ENCODE measurements around the gene PDGFB. TPM values are rescaled to one million over a fixed set of nuclear protein-coding genes. Genes with fewer than 3 reads are reported as not detected.

The PDGFB gene
- total RNA-seq, 1 experiment from 2014 or later, result 9.2 TPM

DNA sequence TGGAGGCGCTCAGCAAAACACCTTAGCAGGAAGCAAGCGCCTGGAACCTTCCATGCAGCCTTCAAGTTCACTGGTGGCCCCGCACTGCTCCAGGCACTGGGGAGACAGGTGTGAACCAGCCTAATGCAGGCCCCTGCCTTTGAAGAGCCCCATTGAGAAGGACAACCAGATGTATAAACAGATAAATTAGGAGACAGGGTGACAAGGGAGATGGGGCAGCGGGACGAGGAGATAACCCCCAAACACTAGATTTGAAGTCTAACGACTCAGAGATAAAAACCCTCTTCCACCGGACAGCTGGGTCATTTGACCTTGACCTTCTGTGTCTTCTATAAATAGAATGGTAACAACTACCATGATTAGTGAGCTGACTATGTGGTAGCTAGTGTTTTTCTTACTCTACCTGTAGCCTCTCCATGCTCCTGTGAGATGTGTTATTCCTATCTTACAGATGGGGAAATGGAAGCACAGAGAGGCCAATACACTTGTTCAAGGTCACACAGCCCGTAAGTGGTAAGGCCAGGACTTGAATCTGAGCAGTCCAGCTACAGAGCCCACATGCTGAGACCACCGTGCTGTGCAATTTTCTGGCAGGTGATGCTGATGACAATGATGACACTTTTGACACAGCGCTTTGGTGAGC lies 2.0 kb upstream of the PDGFB start (continued):
- TF ChIP-seq, protein P1, sequence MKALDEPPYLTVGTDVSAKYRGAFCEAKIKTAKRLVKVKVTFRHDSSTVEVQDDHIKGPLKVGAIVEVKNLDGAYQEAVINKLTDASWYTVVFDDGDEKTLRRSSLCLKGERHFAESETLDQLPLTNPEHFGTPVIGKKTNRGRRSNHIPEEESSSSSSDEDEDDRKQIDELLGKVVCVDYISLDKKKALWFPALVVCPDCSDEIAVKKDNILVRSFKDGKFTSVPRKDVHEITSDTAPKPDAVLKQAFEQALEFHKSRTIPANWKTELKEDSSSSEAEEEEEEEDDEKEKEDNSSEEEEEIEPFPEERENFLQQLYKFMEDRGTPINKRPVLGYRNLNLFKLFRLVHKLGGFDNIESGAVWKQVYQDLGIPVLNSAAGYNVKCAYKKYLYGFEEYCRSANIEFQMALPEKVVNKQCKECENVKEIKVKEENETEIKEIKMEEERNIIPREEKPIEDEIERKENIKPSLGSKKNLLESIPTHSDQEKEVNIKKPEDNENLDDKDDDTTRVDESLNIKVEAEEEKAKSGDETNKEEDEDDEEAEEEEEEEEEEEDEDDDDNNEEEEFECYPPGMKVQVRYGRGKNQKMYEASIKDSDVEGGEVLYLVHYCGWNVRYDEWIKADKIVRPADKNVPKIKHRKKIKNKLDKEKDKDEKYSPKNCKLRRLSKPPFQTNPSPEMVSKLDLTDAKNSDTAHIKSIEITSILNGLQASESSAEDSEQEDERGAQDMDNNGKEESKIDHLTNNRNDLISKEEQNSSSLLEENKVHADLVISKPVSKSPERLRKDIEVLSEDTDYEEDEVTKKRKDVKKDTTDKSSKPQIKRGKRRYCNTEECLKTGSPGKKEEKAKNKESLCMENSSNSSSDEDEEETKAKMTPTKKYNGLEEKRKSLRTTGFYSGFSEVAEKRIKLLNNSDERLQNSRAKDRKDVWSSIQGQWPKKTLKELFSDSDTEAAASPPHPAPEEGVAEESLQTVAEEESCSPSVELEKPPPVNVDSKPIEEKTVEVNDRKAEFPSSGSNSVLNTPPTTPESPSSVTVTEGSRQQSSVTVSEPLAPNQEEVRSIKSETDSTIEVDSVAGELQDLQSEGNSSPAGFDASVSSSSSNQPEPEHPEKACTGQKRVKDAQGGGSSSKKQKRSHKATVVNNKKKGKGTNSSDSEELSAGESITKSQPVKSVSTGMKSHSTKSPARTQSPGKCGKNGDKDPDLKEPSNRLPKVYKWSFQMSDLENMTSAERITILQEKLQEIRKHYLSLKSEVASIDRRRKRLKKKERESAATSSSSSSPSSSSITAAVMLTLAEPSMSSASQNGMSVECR (CRISPR knock-in tag; IDR thresholded peaks at IDR 0.05; ENCODE audit: borderline replicate concordance), result no peak
- TF ChIP-seq, protein P2, sequence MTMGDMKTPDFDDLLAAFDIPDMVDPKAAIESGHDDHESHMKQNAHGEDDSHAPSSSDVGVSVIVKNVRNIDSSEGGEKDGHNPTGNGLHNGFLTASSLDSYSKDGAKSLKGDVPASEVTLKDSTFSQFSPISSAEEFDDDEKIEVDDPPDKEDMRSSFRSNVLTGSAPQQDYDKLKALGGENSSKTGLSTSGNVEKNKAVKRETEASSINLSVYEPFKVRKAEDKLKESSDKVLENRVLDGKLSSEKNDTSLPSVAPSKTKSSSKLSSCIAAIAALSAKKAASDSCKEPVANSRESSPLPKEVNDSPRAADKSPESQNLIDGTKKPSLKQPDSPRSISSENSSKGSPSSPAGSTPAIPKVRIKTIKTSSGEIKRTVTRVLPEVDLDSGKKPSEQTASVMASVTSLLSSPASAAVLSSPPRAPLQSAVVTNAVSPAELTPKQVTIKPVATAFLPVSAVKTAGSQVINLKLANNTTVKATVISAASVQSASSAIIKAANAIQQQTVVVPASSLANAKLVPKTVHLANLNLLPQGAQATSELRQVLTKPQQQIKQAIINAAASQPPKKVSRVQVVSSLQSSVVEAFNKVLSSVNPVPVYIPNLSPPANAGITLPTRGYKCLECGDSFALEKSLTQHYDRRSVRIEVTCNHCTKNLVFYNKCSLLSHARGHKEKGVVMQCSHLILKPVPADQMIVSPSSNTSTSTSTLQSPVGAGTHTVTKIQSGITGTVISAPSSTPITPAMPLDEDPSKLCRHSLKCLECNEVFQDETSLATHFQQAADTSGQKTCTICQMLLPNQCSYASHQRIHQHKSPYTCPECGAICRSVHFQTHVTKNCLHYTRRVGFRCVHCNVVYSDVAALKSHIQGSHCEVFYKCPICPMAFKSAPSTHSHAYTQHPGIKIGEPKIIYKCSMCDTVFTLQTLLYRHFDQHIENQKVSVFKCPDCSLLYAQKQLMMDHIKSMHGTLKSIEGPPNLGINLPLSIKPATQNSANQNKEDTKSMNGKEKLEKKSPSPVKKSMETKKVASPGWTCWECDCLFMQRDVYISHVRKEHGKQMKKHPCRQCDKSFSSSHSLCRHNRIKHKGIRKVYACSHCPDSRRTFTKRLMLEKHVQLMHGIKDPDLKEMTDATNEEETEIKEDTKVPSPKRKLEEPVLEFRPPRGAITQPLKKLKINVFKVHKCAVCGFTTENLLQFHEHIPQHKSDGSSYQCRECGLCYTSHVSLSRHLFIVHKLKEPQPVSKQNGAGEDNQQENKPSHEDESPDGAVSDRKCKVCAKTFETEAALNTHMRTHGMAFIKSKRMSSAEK (CRISPR knock-in tag; IDR thresholded peaks at IDR 0.05; ENCODE audit: borderline replicate concordance), result no peak
- TF ChIP-seq, protein P3, sequence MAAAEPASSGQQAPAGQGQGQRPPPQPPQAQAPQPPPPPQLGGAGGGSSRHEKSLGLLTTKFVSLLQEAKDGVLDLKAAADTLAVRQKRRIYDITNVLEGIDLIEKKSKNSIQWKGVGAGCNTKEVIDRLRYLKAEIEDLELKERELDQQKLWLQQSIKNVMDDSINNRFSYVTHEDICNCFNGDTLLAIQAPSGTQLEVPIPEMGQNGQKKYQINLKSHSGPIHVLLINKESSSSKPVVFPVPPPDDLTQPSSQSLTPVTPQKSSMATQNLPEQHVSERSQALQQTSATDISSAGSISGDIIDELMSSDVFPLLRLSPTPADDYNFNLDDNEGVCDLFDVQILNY (CRISPR knock-in tag; IDR thresholded peaks at IDR 0.05), result no peak
- TF ChIP-seq, protein P4, sequence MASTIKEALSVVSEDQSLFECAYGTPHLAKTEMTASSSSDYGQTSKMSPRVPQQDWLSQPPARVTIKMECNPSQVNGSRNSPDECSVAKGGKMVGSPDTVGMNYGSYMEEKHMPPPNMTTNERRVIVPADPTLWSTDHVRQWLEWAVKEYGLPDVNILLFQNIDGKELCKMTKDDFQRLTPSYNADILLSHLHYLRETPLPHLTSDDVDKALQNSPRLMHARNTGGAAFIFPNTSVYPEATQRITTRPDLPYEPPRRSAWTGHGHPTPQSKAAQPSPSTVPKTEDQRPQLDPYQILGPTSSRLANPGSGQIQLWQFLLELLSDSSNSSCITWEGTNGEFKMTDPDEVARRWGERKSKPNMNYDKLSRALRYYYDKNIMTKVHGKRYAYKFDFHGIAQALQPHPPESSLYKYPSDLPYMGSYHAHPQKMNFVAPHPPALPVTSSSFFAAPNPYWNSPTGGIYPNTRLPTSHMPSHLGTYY (CRISPR knock-in tag; IDR thresholded peaks at IDR 0.05), result no peak
- no peak for TF ChIP-seq SP1 (CRISPR knock-in tag; conservative IDR thresholded peaks at IDR 0.05)
- TF ChIP-seq, protein P5, sequence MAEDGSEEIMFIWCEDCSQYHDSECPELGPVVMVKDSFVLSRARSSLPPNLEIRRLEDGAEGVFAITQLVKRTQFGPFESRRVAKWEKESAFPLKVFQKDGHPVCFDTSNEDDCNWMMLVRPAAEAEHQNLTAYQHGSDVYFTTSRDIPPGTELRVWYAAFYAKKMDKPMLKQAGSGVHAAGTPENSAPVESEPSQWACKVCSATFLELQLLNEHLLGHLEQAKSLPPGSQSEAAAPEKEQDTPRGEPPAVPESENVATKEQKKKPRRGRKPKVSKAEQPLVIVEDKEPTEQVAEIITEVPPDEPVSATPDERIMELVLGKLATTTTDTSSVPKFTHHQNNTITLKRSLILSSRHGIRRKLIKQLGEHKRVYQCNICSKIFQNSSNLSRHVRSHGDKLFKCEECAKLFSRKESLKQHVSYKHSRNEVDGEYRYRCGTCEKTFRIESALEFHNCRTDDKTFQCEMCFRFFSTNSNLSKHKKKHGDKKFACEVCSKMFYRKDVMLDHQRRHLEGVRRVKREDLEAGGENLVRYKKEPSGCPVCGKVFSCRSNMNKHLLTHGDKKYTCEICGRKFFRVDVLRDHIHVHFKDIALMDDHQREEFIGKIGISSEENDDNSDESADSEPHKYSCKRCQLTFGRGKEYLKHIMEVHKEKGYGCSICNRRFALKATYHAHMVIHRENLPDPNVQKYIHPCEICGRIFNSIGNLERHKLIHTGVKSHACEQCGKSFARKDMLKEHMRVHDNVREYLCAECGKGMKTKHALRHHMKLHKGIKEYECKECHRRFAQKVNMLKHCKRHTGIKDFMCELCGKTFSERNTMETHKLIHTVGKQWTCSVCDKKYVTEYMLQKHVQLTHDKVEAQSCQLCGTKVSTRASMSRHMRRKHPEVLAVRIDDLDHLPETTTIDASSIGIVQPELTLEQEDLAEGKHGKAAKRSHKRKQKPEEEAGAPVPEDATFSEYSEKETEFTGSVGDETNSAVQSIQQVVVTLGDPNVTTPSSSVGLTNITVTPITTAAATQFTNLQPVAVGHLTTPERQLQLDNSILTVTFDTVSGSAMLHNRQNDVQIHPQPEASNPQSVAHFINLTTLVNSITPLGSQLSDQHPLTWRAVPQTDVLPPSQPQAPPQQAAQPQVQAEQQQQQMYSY (CRISPR knock-in tag; IDR thresholded peaks at IDR 0.05), result no peak

DNA sequence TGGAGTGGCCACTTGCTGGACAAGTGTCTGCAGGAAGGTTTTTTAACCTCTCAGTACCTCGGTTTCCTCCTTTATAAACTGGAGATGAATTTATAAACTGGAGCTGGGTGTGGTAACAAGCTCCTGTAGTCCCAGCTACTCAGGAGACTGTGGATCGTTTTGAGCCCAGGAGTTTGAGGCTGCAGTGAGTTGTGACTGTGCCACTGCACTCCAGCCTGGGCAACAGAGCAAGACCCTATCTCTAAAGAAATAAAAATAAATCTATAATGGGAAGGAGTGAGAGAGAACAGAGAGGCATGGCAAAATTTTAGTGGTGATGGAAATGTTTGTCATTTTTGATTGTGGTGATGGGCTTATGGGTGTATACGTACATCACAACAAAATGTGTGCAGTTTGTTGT lies 1.4 kb upstream of the PDGFB start:
- TF ChIP-seq, protein P6, sequence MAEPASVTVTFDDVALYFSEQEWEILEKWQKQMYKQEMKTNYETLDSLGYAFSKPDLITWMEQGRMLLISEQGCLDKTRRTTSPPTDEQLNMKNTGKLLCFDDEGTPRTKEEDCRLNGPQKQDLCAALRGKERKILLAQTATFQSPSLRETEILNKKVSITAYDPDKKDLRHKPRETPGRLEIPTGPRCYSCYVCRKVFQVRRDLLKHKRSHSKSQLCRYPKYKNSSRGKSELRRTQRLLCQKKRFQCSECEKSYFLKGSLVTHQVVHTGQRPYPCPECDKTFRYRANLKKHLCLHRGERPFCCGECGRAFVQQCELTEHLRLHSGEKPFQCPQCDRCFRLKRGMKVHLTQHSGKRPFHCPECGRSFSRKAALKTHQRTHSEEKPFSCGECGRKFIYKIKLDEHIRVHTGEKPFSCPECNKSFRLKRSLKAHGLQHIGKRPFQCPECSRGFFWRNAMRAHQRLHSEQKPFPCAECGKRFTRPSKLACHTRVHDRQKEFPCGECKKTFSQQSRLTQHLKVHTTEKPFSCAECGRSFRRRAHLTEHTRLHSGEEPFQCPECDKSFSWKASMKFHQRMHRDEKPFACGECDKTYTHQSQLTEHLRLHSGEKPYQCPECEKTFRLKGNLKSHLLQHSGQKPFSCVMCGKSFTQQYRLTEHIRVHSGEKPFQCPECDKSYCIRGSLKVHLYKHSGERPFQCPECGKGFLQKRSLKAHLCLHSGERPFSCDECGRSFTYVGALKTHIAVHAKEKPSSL (CRISPR knock-in tag; conservative IDR thresholded peaks at IDR 0.05), result no peak
- peak; percentile 68; the same call in 1 of the 2 replicates for TF ChIP-seq ZNF121 (CRISPR knock-in tag; IDR thresholded peaks at IDR 0.05)
- TF ChIP-seq OVOL2 (CRISPR knock-in tag; IDR thresholded peaks at IDR 0.05; ENCODE audit: borderline replicate concordance), result no peak
- POLR2A ChIA-PET, result no interaction called here
- peaks cover 25% of the 10 kb centered on the region for H3K4me1 Mint-ChIP-seq
- DNase-seq (ENCODE audit: low spot score) (no peak), ATAC-seq (no peak)
- no peaks in the 10 kb centered on the region for H3K9me3 Mint-ChIP-seq
- H3K36me3 Mint-ChIP-seq, result peaks cover 4% of the 10 kb centered on the region; the same call in 1 of the 2 replicates
- CTCF ChIA-PET, result interaction anchor here (1.0 to 1.5 kb wide), 2 partner anchors 11 to 73 kb away, joined by 3 to 4 read pairs; no protein-coding TSS in a partner anchor
- H3K27ac Mint-ChIP-seq, result no peak overlapping the region
- H3K27me3 Mint-ChIP-seq (ENCODE audit: low read depth), result peaks cover 72% of the 10 kb centered on the region
- H3K4me3 Mint-ChIP-seq, result no peak overlapping the region

Measured in WTC11 (cell line).